MM.1S (cell line): ENCODE results near the gene CFAP300.
A peak's percentile ranks its signal among the peaks of the same experiment; 100 is the strongest.

Experiments used
- DNase-seq: peaks from one replicate; pipeline ENCODE4 v3.0.0-alpha.2; 2015
- H2AFZ ChIP-seq: fragments of 300-600 bp; sonication (generic); 2 replicates; pipeline ENCODE4 v1.6.0; 2016; ENCODE audit warnings: antibody characterized with exemption, low read length
- H3F3A ChIP-seq: fragments of 300-600 bp; sonication (generic); 2 replicates; pipeline ENCODE4 v1.6.1; 2016; ENCODE audit warnings: mild to moderate bottlenecking, antibody characterized with exemption, low read length, moderate library complexity, mixed read lengths; ENCODE audit not compliant: insufficient read depth
- H3K27ac ChIP-seq: fragments of 300-600 bp; sonication (generic); 2 replicates; pipeline ENCODE4 v1.5.1; 2016; ENCODE audit warnings: mild to moderate bottlenecking, low read length
- H3K27me3 ChIP-seq: fragments of 300-600 bp; sonication (generic); replicated peaks from 2 replicates; pipeline ENCODE4 v1.6.0; 2016; ENCODE audit warnings: low read length; ENCODE audit not compliant: insufficient read depth
- H3K36me3 ChIP-seq: fragments of 300-600 bp; sonication (generic); replicated peaks from 2 replicates; pipeline ENCODE4 v1.6.1; 2016; ENCODE audit warnings: mild to moderate bottlenecking, low read length, mixed read lengths; ENCODE audit not compliant: insufficient read depth
- H3K4me1 ChIP-seq: fragments of 300-600 bp; sonication (generic); 2 replicates; pipeline ENCODE4 v1.6.1; 2016; ENCODE audit warnings: low read length, mixed read lengths
- H3K4me2 ChIP-seq: fragments of 300-600 bp; sonication (generic); 2 replicates; pipeline ENCODE4 v1.6.0; 2016; ENCODE audit warnings: low read depth, low read length
- H3K4me3 ChIP-seq: fragments of 300-600 bp; sonication (generic); 2 replicates; pipeline ENCODE4 v1.5.1; 2016; ENCODE audit warnings: low read length, mixed read lengths
- H3K79me2 ChIP-seq: fragments of 300-600 bp; sonication (generic); 2 replicates; pipeline ENCODE4 v1.6.1; 2016; ENCODE audit warnings: mixed run types, low read length, mixed read lengths
- H3K9ac ChIP-seq: fragments of 300-600 bp; sonication (generic); 2 replicates; pipeline ENCODE4 v1.6.1; 2016; ENCODE audit warnings: low read length, mixed read lengths
- H3K9me2 ChIP-seq: fragments of 300-600 bp; sonication (generic); replicated peaks from 2 replicates; pipeline ENCODE4 v1.6.1; 2016; ENCODE audit warnings: mild to moderate bottlenecking, low read length, mixed read lengths; ENCODE audit not compliant: insufficient read depth
- H3K9me3 ChIP-seq: fragments of 300-600 bp; sonication (generic); replicated peaks from 2 replicates; pipeline ENCODE4 v1.6.1; 2016; ENCODE audit warnings: mild to moderate bottlenecking, low read length, mixed read lengths; ENCODE audit not compliant: insufficient read depth
- H4K20me1 ChIP-seq: fragments of 300-600 bp; sonication (generic); 2 replicates; pipeline ENCODE4 v1.6.1; 2016; ENCODE audit warnings: mild to moderate bottlenecking, low read length, moderate library complexity, mixed read lengths; ENCODE audit not compliant: insufficient read depth
- EZH2 ChIP-seq: fragments of 300-600 bp; sonication (generic); optimal IDR thresholded peaks from 2 replicates; pipeline ENCODE3; 2017; ENCODE audit warnings: low read depth, mild to moderate bottlenecking, antibody characterized with exemption, low read length, mixed read lengths
- EZH2phosphoT487 ChIP-seq: fragments of 300-600 bp; sonication (generic); IDR thresholded peaks from 2 replicates; pipeline ENCODE4 v1.6.1; 2018; ENCODE audit warnings: antibody characterized with exemption, low read length
- TF ChIP-seq, protein P1 (sequence below): fragments of 300-600 bp; sonication (generic); IDR thresholded peaks from 2 replicates; pipeline ENCODE4 v1.5.1; 2016; ENCODE audit warnings: antibody characterized with exemption, low read length, mixed read lengths

The CFAP300 gene

DNA sequence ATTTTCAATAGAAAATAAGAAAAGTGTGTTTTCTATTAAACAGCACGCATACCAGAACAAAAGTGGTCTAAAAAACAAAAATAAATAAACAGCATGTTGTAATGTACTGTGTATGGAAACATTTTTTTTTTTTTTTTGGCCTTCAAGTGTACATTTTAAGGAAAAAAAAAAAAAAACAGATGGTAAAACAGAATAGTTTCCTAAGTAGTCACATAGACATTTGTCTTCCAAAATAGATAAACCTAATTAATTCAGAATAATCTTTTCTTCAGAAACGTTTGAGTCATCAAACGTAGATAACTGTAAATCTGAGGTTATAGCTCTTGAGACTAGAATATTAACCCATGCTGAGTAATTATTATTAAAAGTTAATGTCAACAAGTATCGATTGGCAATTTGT, 396 bp upstream of the CFAP300 start:
- no peaks in the 10 kb centered on the region for H3K27me3 ChIP-seq
- peak overlapping the region; percentile 69; the same call in 1 of the 2 replicates for H3K4me2 ChIP-seq
- H3K9me3 ChIP-seq: no peaks in the 10 kb centered on the region
- TF ChIP-seq EZH2phosphoT487: no peak
- TF ChIP-seq, protein P1, sequence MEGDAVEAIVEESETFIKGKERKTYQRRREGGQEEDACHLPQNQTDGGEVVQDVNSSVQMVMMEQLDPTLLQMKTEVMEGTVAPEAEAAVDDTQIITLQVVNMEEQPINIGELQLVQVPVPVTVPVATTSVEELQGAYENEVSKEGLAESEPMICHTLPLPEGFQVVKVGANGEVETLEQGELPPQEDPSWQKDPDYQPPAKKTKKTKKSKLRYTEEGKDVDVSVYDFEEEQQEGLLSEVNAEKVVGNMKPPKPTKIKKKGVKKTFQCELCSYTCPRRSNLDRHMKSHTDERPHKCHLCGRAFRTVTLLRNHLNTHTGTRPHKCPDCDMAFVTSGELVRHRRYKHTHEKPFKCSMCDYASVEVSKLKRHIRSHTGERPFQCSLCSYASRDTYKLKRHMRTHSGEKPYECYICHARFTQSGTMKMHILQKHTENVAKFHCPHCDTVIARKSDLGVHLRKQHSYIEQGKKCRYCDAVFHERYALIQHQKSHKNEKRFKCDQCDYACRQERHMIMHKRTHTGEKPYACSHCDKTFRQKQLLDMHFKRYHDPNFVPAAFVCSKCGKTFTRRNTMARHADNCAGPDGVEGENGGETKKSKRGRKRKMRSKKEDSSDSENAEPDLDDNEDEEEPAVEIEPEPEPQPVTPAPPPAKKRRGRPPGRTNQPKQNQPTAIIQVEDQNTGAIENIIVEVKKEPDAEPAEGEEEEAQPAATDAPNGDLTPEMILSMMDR: no peak
- no peak for TF ChIP-seq EZH2
- no peak overlapping the region for H3K27ac ChIP-seq
- H4K20me1 ChIP-seq: no peaks in the 10 kb centered on the region
- no peak for DNase-seq
- H3F3A ChIP-seq: no peaks in the 10 kb centered on the region
- peak overlapping the region; percentile 71 for H2AFZ ChIP-seq
- no peaks in the 10 kb centered on the region for H3K79me2 ChIP-seq
- H3K36me3 ChIP-seq: no peaks in the 10 kb centered on the region
- H3K9ac ChIP-seq: no peak overlapping the region; the same call in 1 of the 2 replicates
- H3K9me2 ChIP-seq: no peaks in the 10 kb centered on the region
- H3K4me1 ChIP-seq: no peaks in the 10 kb centered on the region
- peak overlapping the region; percentile 50 for H3K4me3 ChIP-seq

DNA sequence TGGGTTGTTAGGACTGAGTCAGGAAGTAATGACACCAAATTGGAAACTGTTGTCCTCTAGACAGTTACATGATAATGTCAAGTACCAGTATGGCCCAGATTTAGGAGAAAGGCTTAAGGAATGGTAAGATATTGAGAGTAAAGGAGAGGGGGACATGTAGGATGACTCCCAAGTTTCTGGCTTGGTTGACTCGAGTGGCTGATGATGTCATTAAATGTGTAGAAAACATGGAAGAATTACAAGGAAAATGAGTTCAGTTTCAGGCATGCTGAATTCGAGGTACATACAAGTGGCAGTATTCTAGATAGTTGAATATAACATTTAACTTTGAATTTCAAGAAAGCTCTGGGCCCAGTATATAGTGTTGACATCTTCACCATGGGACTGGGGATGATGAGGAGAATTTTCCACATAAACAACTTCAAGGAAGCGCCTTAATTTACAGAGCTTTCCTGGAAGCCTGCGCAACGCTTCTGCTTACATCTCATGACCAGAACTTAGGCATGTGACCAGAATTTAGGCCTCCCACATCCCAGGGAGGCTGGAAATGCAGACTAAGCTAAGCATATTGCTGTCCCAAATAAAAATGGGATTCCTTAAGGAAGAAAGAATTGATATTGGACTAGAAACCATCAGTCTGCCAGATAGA, 3.8 kb downstream of the CFAP300 start:
- H3K4me3 ChIP-seq: no peak overlapping the region

DNA sequence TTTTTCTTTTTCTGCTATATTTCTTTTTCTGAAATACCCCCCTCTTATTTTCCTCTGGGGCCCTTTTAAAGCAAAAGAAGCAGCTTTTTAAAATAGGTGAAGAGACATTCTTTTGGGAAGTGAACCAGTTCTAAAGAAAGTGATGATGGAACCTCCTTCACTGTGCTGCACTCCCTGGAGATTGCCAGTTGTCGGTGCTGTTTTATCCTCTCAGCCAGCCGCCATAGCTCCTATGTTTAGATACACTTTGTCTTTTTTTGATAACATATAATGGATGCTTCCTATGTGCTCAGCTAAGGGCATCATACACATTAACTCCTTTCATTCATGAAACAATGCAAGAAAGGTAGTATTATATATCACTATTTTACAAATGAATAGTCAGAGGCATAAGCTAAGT, 14.0 kb downstream of the CFAP300 start:
- Histone ChIP-seq H3K4me2 (no peak overlapping the region), H3F3A (no peaks in the 10 kb centered on the region), H3K27ac (no peak overlapping the region), H3K4me3 (no peak overlapping the region), H4K20me1 (no peaks in the 10 kb centered on the region), H3K9me3 (no peaks in the 10 kb centered on the region), H3K9me2 (no peaks in the 10 kb centered on the region), H3K4me1 (no peaks in the 10 kb centered on the region), H2AFZ (no peak overlapping the region), H3K36me3 (no peaks in the 10 kb centered on the region), H3K79me2 (no peaks in the 10 kb centered on the region), H3K9ac (no peak overlapping the region), H3K27me3 (no peaks in the 10 kb centered on the region)
- DNase-seq: no peak
- TF ChIP-seq, protein P1: no peak
- TF ChIP-seq EZH2 (no peak), EZH2phosphoT487 (no peak)

More for the DNA sequence above, 3.8 kb downstream of the CFAP300 start:
- H4K20me1 ChIP-seq: no peaks in the 10 kb centered on the region
- no peak overlapping the region for H3K27ac ChIP-seq
- H3K36me3 ChIP-seq: no peaks in the 10 kb centered on the region
- H3K9ac ChIP-seq: no peak overlapping the region
- H3K4me1 ChIP-seq: no peaks in the 10 kb centered on the region
- no peak overlapping the region for H3K4me2 ChIP-seq
- no peak for DNase-seq
- H3K9me3 ChIP-seq: no peaks in the 10 kb centered on the region
- no peaks in the 10 kb centered on the region for H3K27me3 ChIP-seq
- no peaks in the 10 kb centered on the region for H3K79me2 ChIP-seq
- H3K9me2 ChIP-seq: no peaks in the 10 kb centered on the region
- H3F3A ChIP-seq: no peaks in the 10 kb centered on the region
- TF ChIP-seq, protein P1: no peak
- no peak for TF ChIP-seq EZH2phosphoT487
- TF ChIP-seq EZH2: no peak
- no peak overlapping the region for H2AFZ ChIP-seq
